ENCODE results near the gene STAT6. TPM values are rescaled to one million over a fixed set of nuclear protein-coding genes. Genes with fewer than 3 reads are reported as not detected.

The STAT6 gene
- total and polyA plus RNA-seq, 2 of the 8 experiments (the other 6 are each of a cell fraction or from before 2014, with no cell fraction given): 32.9 to 38.7 TPM

- TF ChIP-seq RBBP5 (IDR thresholded peaks at IDR 0.05; ENCODE audit: borderline replicate concordance, low read depth, low read length): no peak
- no peak for TF ChIP-seq SAP30 (IDR thresholded peaks at IDR 0.05; ENCODE audit: insufficient read depth, insufficient replicate concordance, low read length)
- TF ChIP-seq YY1 (IDR thresholded peaks at IDR 0.05; ENCODE audit: low read depth, low read length): no peak
- TF ChIP-seq CHD2 (IDR thresholded peaks at IDR 0.05; ENCODE audit: low read length): no peak
- TF ChIP-seq KDM1A (IDR thresholded peaks at IDR 0.05; ENCODE audit: borderline replicate concordance, low read length): no peak
- TF ChIP-seq GABPA (IDR thresholded peaks at IDR 0.05; ENCODE audit: borderline replicate concordance, insufficient read depth, low read length): no peak
- TF ChIP-seq EGR1 (IDR thresholded peaks at IDR 0.05; ENCODE audit: borderline replicate concordance, low read depth, low read length): no peak
These were observed 34.9 kb upstream of the STAT6 start (continued) for GRCh38 chr12:57146092-57146491.

Data from H1 (cell line).